OCI-LY1 (cell line): Measurements from ENCODE around the gene ARHGEF33.

Source experiments
- H2AFZ ChIP-seq: fragments of 200-600 bp; sonication (generic), shearing (Covaris generic); 2 replicates; pipeline ENCODE4 v1.6.0; 2014; ENCODE audit warnings: antibody characterized with exemption, mild to moderate bottlenecking, low read length
- H3F3A ChIP-seq: fragments of 200-600 bp; sonication (generic), shearing (Covaris generic); 2 replicates; pipeline ENCODE4 v1.6.0; 2014; ENCODE audit warnings: mild to moderate bottlenecking, antibody characterized with exemption, low read length, moderate library complexity; ENCODE audit not compliant: insufficient read depth
- H3K27ac ChIP-seq: fragments of 200-600 bp; sonication (generic); 2 replicates; pipeline ENCODE4 v1.5.1; 2014; ENCODE audit warnings: low read length, mixed run types, mild to moderate bottlenecking, low read depth; ENCODE audit not compliant: poor library complexity, severe bottlenecking
- H3K27me3 ChIP-seq: fragments of 200-600 bp; sonication (generic); 2 replicates; pipeline ENCODE4 v1.6.0; 2014; ENCODE audit warnings: antibody characterized with exemption, mild to moderate bottlenecking, low read length, moderate library complexity; ENCODE audit not compliant: insufficient read depth
- H3K36me3 ChIP-seq: fragments of 200-600 bp; sonication (generic); 2 replicates; pipeline ENCODE4 v1.6.1; 2014; ENCODE audit warnings: mild to moderate bottlenecking, antibody characterized with exemption, low read length, moderate library complexity, mixed read lengths; ENCODE audit not compliant: insufficient read depth
- H3K4me1 ChIP-seq: fragments of 200-600 bp; sonication (generic); 2 replicates; pipeline ENCODE4 v1.5.1; 2014; ENCODE audit warnings: mild to moderate bottlenecking, low read length, moderate library complexity; ENCODE audit not compliant: insufficient read depth, severe bottlenecking
- H3K4me2 ChIP-seq: fragments of 200-600 bp; sonication (generic), shearing (Covaris generic); 2 replicates; pipeline ENCODE4 v1.6.1; 2014; ENCODE audit warnings: low read length
- H3K4me3 ChIP-seq: fragments of 200-600 bp; sonication (generic); 2 replicates; pipeline ENCODE4 v1.5.1; 2014; ENCODE audit warnings: low read length, low read depth, mild to moderate bottlenecking, mixed read lengths; ENCODE audit not compliant: poor library complexity, severe bottlenecking
- H3K79me2 ChIP-seq: fragments of 200-600 bp; shearing (Covaris generic); 2 replicates; pipeline ENCODE4 v1.6.1; 2016; ENCODE audit warnings: mixed run types, low read length, mixed read lengths; ENCODE audit not compliant: insufficient read depth
- H3K9ac ChIP-seq: fragments of 200-600 bp; sonication (generic), shearing (Covaris generic); 2 replicates; pipeline ENCODE4 v1.6.1; 2014; ENCODE audit warnings: mild to moderate bottlenecking, low read length, mixed read lengths
- H3K9me2 ChIP-seq: fragments of 200-600 bp; sonication (generic), shearing (Covaris generic); 2 replicates; pipeline ENCODE4 v1.6.1; 2014; ENCODE audit warnings: low read depth, mild to moderate bottlenecking, low read length, mixed read lengths
- H3K9me3 ChIP-seq: fragments of 200-600 bp; shearing (Covaris generic); 2 replicates; pipeline ENCODE4 v1.6.1; 2014; ENCODE audit warnings: low read length, mixed read lengths
- H4K20me1 ChIP-seq: fragments of 200-600 bp; sonication (generic), shearing (Covaris generic); 2 replicates; pipeline ENCODE4 v1.6.0; 2016; ENCODE audit warnings: mild to moderate bottlenecking, low read length; ENCODE audit not compliant: insufficient read depth
- EZH2 ChIP-seq: fragments of 200-600 bp; sonication (generic), shearing (Covaris generic); IDR thresholded peaks from 2 replicates; pipeline ENCODE4 v1.8.0; 2017; ENCODE audit warnings: borderline replicate concordance, mixed run types, mild to moderate bottlenecking, antibody characterized with exemption, low read length, moderate library complexity, mixed read lengths
- TF ChIP-seq, protein P1 (sequence below): fragments of 200-600 bp; sonication (generic), shearing (Covaris generic); IDR thresholded peaks from 2 replicates; pipeline ENCODE4 v1.5.1; 2017; ENCODE audit warnings: mild to moderate bottlenecking, antibody characterized with exemption, low read length, moderate library complexity, mixed read lengths

The ARHGEF33 gene

DNA sequence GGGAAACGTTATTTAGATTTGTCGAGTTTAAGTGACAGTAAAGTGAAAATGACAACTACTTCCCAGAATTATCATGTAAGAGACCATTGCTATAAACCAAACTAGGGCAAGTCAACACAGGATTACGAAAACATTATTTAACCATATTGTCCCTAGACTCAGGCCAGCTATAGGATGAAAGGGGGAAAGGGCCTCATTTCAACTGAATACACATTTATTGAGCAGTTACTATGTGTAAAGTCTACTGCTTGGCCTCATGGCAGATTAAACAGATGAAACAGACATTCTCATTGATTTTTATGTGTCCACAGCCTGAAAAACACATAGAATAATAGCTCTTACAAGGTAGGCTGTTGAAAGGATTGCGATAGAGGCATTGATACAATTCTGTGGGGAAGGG is 32.7 kb downstream of the ARHGEF33 start:
- Histone ChIP-seq H3K27me3 (no peaks in the 10 kb centered on the region), H3K4me3 (no peak overlapping the region), H3F3A (no peaks in the 10 kb centered on the region), H3K27ac (no peak overlapping the region), H3K36me3 (no peaks in the 10 kb centered on the region), H3K79me2 (no peaks in the 10 kb centered on the region), H2AFZ (no peak overlapping the region), H3K9me2 (no peaks in the 10 kb centered on the region), H3K4me1 (no peaks in the 10 kb centered on the region), H3K9me3 (no peaks in the 10 kb centered on the region), H4K20me1 (no peaks in the 10 kb centered on the region), H3K4me2 (no peak overlapping the region), H3K9ac (no peak overlapping the region)
- TF ChIP-seq EZH2, result no peak

DNA sequence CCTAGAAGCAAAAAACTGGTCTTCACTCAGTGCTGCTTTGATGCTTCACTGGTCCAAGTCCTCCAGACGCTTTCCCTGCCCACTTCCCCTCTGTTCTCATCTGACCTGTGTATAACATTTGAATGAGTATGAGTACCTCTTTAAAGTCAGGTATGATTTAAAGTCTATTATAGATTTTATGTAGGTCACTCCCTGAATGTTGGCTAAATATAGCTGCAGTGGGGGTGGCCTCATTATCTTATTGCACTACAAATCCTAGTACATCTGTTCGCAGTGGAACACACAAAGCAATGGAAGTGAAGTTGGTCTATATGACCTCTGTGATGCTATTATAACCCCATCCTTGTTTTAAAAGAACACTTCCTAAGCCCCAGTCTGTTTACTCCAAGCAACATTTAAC is 33.2 kb downstream of the ARHGEF33 start:
- H3K4me2 ChIP-seq, result no peak overlapping the region
- no peaks in the 10 kb centered on the region for H4K20me1 ChIP-seq
- no peak overlapping the region for H3K9ac ChIP-seq
- no peaks in the 10 kb centered on the region for H3K79me2 ChIP-seq
- H3K4me3 ChIP-seq, result no peak overlapping the region
- TF ChIP-seq EZH2, result no peak
- no peaks in the 10 kb centered on the region for H3K36me3 ChIP-seq
- no peak overlapping the region for H2AFZ ChIP-seq
- H3K9me3 ChIP-seq, result no peaks in the 10 kb centered on the region
- H3K27ac ChIP-seq, result no peak overlapping the region
- no peaks in the 10 kb centered on the region for H3K4me1 ChIP-seq
- no peaks in the 10 kb centered on the region for H3K27me3 ChIP-seq
- no peaks in the 10 kb centered on the region for H3K9me2 ChIP-seq
- H3F3A ChIP-seq, result no peaks in the 10 kb centered on the region

- Histone ChIP-seq H2AFZ (no peak overlapping the region), H3K79me2 (no peaks in the 10 kb centered on the region), H3K4me3 (no peak overlapping the region), H3K9me2 (no peaks in the 10 kb centered on the region), H3K4me2 (no peak overlapping the region), H3K27me3 (no peaks in the 10 kb centered on the region), H3K9me3 (no peaks in the 10 kb centered on the region), H3K4me1 (no peaks in the 10 kb centered on the region), H3K27ac (no peak overlapping the region), H3K36me3 (no peaks in the 10 kb centered on the region), H3F3A (no peaks in the 10 kb centered on the region), H4K20me1 (no peaks in the 10 kb centered on the region), H3K9ac (no peak overlapping the region)
- TF ChIP-seq, protein P1, sequence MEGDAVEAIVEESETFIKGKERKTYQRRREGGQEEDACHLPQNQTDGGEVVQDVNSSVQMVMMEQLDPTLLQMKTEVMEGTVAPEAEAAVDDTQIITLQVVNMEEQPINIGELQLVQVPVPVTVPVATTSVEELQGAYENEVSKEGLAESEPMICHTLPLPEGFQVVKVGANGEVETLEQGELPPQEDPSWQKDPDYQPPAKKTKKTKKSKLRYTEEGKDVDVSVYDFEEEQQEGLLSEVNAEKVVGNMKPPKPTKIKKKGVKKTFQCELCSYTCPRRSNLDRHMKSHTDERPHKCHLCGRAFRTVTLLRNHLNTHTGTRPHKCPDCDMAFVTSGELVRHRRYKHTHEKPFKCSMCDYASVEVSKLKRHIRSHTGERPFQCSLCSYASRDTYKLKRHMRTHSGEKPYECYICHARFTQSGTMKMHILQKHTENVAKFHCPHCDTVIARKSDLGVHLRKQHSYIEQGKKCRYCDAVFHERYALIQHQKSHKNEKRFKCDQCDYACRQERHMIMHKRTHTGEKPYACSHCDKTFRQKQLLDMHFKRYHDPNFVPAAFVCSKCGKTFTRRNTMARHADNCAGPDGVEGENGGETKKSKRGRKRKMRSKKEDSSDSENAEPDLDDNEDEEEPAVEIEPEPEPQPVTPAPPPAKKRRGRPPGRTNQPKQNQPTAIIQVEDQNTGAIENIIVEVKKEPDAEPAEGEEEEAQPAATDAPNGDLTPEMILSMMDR, result no peak
- TF ChIP-seq EZH2, result no peak
These were observed 36.3 kb downstream of the ARHGEF33 start for GRCh38 chr2:38925982-38926381.

DNA sequence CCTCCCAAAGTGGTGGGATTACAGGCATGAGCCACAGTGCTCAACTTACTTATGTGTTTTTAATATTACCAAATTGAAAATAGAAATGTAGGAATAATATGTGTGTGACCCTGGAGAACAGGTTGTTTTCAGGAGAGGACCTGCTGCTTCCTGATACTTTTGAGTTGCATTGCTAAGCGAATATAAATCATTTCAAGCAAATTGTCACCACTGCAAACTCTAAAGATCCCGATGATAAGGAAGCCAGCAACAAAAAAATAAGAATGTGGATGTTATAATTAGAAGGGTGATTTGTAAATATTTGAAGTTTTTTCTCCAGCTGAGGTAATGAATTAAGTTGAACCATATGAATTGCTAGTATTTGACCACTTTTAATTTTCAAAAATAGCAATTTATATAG is 40.9 kb downstream of the ARHGEF33 start:
- H3K27ac ChIP-seq, result no peak overlapping the region

More for the DNA sequence above, 40.9 kb downstream of the ARHGEF33 start:
- Histone ChIP-seq H3K9me3 (no peaks in the 10 kb centered on the region), H3K79me2 (no peaks in the 10 kb centered on the region), H3K9ac (no peak overlapping the region), H4K20me1 (no peaks in the 10 kb centered on the region), H3K4me1 (no peaks in the 10 kb centered on the region), H3K4me3 (no peak overlapping the region), H3K4me2 (no peak overlapping the region), H3K9me2 (no peaks in the 10 kb centered on the region), H3F3A (no peaks in the 10 kb centered on the region), H3K36me3 (no peaks in the 10 kb centered on the region), H2AFZ (no peak overlapping the region), H3K27me3 (no peaks in the 10 kb centered on the region)
- no peak for TF ChIP-seq EZH2
- TF ChIP-seq, protein P1, result no peak
